NCI-H1105 (cell line): ENCODE data around the gene ZNF70.

Source experiments
- DNase-seq: peaks from one replicate; lab custom pipeline; 2025; lab: John Stamatoyannopoulos, UW

The ZNF70 gene

GRCh38 chr22:23750714-23751440 is at the start of gene ZNF70:
Gene ZNF70, minus strand, starts transcription at chr22:23751112. Its CDS starts 5,972 bp downstream, at chr22:23745140.
- peak; percentile 85 for DNase-seq

GRCh38 chr22:23796461-23796860 is 45.5 kb upstream of the ZNF70 start:
- DNase-seq, result no peak

- no peak for DNase-seq
Observed at GRCh38 chr22:23793326-23793725, 42.4 kb upstream of the ZNF70 start.

DNA sequence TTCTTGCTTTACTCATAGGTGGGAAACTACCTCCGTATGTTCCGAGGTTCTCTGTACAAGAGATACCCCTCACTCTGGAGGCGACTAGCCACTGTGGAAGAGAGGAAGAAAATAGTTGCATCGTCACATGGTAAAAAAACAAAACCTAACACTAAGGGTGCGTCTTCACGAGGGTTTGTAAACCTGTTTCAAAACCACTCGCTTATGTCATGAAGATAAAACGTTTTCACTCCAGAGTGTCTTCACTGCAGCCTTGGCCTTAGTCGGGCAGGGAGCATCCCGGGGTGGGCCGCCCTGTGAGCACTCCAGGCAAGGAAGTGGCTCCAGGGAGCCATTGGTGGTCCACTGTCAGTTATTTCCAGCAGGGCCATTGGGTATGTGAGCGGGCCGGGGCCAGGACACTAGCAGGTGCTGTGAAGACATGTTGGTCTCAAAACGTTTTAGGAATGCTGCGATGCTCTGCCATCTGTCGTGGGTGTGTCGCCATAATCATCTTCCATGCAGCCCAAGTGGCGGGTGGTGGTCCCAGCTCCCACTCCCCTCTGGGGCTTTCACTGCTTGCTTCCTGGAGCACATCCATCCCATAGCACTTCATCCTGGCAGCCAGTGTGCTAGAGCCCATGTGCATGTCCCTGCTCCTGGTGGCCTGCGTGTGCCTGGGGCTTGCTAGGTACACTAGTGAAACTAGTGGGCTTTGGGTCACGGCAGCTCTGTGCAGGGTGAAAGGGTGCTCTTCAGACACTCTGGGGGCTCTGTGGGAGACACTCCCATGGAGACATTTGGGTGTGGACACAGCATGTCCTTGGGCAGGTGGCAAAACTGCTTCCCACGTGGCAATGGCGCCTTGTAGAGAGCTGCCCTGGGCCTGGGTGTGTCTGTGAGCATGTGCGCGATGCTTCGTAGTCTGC is 41.1 kb upstream of the ZNF70 start:
- no peak for DNase-seq

DNA sequence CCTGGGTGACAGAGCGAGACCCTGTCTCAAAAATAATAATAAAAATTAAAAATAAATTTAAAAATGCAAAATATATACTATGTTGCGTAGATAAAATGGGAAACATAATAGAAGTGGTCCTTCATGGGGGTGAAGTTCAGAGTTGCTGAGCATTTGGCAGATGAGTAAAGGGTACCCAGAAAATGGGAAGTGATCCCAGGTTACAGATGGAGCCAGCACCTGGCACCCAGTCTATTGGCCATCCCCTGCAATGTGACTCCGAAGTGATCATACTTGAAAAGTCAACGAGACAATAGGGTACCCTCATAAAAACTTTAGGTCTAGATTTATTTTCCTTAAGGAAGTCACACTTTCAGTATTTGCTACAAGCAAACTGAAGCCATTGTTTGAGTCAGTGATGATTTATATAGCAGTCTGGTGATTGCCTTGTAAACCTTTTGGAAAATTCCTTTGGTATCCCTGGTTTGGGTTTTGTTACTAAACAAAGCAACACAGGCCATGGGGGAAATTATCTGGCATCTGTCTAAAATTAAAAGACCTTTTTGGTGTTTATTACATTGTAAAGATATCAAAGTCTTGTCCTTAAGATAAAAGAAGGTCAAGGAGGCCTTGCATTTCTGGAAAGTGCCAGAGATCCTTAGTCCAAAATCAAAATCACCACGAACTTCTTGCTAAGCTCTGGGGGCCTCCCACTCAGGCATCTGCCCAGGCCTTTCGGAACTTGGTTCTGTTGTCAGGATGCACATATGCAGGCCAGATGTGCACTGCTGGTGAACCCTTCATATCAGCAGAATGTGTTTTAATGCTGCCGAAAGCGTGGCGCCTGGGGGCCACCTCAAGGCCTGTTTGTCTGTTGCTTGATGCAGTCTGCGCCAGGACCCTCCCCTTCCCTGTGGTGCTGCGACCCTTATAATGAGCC is 40.2 kb upstream of the ZNF70 start:
- no peak for DNase-seq

- DNase-seq, result no peak
Observed at GRCh38 chr22:23789638-23790037, 38.7 kb upstream of the ZNF70 start.

- peak; percentile 33 for DNase-seq
Observed at GRCh38 chr22:23789121-23789520, 38.2 kb upstream of the ZNF70 start.

- no peak for DNase-seq
Observed at GRCh38 chr22:23787910-23788309, 37.0 kb upstream of the ZNF70 start.

GRCh38 chr22:23787600-23787896 is 36.6 kb upstream of the ZNF70 start:
- DNase-seq, result no peak

GRCh38 chr22:23786752-23787599 is 36.1 kb upstream of the ZNF70 start, which contains the start of gene SMARCB1:
Gene SMARCB1, plus strand, starts transcription at chr22:23786966. Its CDS starts 204 bp downstream, at chr22:23787170.
- peak; percentile 77 for DNase-seq

GRCh38 chr22:23786261-23786710 is 35.4 kb upstream of the ZNF70 start:
- DNase-seq, result no peak

- no peak for DNase-seq
Observed at GRCh38 chr22:23784215-23784732, 33.4 kb upstream of the ZNF70 start.

DNA sequence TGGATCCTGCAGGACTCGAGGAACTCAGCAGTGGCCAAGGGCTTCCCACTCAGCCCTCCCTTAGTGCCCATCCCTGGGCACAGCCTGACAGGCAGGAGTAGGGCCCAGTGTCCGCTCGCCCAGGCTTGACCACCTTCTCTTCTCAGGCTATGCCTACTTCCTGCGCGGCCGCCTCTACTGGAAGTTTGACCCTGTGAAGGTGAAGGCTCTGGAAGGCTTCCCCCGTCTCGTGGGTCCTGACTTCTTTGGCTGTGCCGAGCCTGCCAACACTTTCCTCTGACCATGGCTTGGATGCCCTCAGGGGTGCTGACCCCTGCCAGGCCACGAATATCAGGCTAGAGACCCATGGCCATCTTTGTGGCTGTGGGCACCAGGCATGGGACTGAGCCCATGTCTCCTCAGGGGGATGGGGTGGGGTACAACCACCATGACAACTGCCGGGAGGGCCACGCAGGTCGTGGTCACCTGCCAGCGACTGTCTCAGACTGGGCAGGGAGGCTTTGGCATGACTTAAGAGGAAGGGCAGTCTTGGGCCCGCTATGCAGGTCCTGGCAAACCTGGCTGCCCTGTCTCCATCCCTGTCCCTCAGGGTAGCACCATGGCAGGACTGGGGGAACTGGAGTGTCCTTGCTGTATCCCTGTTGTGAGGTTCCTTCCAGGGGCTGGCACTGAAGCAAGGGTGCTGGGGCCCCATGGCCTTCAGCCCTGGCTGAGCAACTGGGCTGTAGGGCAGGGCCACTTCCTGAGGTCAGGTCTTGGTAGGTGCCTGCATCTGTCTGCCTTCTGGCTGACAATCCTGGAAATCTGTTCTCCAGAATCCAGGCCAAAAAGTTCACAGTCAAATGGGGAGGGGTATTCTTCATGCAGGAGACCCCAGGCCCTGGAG is 32.6 kb upstream of the ZNF70 start:
- no peak for DNase-seq

GRCh38 chr22:23782703-23783102 is 31.8 kb upstream of the ZNF70 start:
- no peak for DNase-seq

DNA sequence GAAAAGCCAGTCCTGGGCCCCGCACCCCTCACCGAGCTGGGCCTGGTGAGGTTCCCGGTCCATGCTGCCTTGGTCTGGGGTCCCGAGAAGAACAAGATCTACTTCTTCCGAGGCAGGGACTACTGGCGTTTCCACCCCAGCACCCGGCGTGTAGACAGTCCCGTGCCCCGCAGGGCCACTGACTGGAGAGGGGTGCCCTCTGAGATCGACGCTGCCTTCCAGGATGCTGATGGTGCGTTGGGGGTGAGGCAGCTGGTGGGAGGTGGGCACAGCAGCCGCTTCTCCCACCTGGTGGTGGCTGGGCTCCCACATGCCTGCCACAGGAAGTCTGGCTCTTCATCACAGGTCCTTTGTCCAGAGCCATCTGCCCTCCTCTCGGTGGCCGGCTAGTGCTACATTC is 31.3 kb upstream of the ZNF70 start:
- DNase-seq, result no peak

DNA sequence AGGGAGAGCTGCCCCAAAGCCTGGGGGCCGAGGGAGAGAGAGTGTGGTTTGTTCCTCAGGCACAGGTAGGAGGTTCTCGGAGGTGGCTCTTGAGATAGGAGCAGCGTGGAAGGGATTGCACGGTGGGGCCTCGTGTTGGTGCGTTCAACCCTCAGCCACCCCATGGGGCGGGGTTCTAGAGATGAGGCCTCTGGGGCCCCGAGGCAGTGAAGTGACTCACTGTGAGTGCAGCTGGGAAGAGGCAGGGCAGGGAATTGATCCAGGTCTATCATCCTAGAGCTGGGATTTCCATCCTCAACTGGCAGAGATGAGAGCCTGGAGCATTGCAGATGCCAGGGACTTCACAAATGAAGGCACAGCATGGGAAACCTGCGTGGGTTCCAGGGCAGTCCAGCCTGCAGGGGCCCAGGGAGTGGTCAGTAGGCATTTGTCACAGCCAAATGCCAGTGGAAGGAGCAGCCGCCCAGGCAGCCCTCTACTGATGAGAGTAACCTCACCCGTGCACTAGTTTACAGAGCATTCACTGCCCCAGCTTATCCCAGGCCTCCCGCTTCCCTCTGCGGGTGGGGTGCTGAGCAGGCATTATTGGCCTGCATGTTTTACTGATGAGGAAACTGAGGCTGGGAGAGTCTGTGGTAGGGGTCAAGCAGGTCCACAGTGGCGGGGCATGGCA is 30.7 kb upstream of the ZNF70 start:
- DNase-seq, result no peak

GRCh38 chr22:23781065-23781464 is 30.2 kb upstream of the ZNF70 start:
- DNase-seq, result no peak

DNA sequence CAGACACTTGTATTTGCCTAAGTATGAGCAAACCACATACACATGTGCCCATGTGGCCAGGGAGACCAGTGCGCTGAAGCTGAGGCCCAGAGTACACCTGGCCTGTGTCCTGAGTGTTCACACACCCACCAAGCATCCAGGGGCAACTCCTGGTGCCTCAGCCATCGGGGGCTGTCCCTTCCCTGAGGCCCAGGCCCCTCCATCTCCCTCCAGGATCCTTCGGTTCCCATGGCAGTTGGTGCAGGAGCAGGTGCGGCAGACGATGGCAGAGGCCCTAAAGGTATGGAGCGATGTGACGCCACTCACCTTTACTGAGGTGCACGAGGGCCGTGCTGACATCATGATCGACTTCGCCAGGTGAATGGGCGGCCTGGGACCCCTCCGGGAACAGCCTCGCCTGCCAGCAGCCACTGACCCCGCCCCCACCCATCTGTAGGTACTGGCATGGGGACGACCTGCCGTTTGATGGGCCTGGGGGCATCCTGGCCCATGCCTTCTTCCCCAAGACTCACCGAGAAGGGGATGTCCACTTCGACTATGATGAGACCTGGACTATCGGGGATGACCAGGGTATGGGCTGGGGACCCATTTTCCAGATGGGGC is 29.3 kb upstream of the ZNF70 start:
- no peak for DNase-seq

GRCh38 chr22:23779731-23780130 is 28.8 kb upstream of the ZNF70 start:
- no peak for DNase-seq
